Measurements from ENCODE around the gene LLGL1. TPM values are rescaled to one million over a fixed set of nuclear protein-coding genes. Genes with fewer than 3 reads are reported as not detected.
A peak's percentile ranks its signal among the peaks of the same experiment; 100 is the strongest.

Gene LLGL1
- polyA plus RNA-seq, 5 donors = 25.0 to 39.9 (median 33.3) TPM

DNA sequence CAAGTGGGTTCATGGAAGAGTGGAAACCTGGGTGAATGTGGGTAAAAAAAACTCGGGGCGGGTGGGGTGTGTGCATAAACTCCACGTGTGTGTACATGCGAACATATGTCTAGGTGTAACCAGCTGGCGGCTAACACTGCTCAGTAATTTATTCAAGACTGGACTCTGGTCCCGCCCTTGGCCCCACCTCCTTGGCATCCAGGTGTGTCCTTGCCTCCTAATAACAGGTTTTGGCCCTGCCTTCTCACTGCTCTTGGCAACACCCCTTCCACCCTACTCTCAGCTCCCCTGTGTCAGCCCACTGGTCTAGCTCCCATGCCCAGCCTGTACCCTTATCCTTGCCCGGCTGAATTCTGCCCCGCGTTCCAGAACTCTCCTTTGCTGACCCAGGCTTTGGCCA lies 24.8 kb downstream of the LLGL1 start:
- no peak for DNase-seq

DNA sequence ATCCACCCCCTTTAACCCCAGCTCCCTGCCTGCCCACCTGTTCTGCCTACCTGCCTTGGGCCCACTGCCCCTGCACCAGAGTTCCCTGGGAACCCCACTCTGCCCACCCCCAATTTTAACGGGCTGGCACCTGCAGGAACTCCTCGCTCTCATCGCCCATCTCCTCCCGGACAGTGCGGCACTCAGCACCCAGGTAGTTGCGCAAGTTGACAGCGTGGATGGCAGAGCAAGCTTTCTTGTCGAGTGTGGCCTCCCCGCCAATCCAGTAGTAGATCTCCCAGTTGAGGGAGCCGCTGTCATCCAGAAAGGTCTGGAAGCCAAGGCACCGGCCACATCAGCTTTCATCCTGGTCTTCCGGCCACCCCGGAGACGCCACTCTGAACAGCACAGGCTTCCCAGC lies 25.3 kb downstream of the LLGL1 start:
- DNase-seq = no peak

DNA sequence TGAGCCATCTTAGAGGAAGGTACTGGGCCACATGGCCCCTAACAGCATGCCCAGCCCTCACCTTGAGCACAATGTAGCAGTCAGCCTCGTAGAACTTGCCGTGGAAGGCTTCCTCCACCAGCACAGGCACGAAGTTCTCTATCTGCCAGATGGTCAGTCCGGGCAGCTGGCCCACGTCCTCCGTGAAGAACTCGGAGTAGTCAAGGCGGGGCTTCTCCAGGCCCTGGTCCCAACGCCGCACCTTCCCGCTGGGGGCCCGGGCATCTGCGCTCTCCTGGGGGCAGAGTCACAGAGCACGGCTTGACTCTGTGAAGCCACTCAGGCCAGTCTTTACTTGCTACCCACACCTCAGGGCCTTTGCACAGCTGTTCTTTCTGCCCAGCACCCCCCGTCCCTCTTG lies 25.8 kb downstream of the LLGL1 start:
- DNase-seq = no peak

DNA sequence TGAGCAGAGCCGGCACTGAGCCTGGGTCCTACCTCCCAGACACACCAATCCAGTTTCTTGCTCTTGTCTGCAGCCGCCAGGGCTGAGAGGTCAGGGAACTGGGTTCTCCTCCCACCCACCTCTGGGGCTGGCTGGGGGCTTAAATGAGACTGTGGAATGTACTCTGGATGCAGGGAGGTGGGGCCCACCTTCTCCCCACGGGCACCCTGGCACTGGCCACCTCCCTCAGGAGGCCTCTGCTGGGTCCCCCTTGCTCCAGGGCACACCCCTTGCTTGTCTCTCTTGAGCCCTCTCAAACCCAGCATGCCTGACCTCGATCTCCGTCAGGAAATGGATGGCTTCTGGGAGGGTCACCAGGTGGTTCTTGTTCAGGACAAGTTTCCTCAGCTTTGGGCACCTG lies 26.7 kb downstream of the LLGL1 start:
- no peak for DNase-seq

DNA sequence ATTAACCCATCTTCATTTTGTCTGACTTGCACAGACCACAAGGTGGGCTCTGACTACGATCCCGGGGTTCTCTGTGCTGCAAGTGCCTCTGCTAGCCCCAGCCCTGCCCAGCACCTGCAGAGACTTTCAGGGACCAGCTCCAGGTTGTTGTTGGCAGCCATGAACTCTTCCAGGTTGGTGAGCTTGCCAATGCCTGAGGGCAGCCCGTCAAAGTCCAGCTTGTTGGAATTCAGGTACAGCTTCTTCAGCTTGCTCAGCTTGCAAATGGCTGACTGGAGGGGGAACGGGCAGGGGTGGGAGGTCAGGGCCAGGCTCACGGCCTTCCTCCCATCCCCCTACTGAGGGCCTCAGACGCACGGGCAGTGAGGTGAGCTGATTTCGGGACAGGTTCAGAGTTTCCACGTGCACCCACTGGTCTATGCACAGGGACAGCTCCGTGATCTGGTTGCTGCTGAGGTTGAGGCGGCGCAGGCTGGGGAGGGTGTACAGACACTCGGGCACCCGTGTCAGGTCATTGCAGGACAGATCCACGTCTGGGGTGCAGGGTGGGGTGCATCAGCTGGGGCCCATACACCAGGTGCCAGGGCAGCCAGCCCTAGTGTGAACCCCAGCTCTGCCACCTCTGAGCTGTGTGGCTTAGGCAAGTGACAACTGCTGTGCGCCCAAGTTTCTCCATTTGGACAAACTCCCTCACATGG lies 27.9 kb downstream of the LLGL1 start:
- no peak for DNase-seq

DNA sequence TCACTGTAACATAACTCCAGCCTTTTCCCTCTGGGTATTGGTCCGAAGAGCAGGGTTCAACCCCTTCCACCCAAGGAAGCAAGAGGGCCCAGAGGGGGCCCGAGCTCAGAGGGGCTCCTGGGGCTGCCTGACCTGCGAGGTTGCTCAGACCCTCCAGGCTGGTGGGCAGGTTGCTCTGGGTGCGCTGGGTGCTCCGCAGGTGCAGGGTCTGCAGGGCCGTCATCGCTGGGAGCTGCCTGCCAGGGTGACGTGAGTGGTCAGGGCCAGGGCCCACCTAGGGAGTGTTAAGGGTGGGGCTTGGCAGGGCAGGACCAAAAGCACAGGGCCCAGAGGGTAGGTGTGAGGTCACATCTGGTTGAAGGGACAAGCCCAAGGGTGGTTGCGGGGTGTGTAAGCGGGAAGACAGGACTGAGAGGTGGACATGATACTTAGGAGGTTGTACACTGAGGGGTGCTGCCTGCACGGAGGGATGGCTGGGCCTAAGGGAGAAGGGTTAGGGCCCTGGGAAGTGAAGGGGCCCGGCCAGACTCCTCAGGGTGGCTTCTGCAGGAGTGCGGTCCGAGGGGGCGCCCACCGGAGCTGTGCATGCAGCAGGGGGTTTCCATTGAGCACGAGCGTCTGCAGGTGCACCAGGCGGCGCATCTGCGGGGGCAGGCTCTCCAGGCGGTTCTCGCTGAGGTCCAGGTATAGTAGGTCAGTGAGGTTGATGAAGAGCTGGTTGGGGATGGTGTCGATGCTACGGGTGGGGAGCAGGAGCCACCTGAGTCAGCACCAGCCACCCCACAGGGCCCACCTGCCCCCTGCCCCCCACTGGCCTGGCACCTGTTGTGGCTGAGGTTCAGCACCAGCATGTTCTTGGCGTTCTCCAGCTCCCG lies 28.7 kb downstream of the LLGL1 start:
- DNase-seq = no peak

DNA sequence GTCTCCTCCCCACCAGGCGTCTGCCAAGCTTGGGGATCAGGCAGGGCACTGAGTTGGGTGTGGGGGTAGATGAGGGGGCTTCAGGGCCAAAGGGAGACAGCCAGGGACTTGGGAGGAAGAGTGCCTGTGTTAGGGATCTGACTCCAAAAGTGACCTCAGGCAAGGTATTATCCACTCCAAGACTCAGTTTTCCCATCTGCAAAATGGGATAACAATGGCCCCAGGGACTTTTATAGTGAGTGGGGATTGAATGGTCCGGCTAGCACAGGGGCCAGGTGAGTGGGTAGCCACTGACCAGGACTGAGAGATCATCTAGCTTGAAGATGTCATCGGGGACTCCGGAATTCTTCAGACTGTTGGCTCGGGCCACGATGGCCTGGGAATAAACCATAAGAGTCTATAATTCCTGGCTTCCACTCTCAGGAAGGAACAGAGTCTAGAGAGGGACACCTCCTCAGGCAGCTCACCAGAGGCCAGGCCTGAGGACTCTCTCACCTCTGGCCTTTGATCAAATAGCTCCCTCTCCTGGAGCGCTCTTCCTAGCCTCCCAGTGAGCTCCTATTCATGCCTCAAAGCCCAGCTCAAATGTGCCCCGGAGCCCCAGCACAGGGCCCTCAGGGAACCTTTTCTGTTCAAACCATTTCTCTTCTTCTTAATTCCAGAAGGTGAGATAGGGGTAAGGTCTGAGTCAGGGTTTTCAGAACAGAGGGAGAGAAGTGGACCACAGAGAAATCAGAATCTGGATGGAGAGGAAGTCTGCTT lies 29.6 kb downstream of the LLGL1 start:
- DNase-seq = no peak

DNA sequence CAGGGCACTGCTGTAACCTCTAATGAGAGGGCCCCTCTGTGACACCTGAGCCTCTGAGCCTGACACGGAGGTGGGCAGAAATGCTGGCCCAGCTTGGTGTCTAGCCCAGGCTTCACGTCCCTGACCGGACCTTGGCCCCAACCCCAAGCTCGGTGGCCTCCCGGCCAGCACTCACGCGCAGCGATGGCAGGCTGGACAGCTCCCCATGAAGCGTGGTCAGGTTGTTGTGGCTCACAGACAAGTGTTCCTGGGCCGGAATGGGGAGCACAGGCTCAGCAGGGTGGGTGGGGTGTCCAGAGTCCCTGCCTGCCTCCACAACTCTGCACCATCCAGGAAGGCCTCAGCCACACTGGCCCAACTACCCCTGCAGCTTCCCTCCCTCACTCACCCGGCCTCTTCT lies 30.9 kb downstream of the LLGL1 start:
- DNase-seq = no peak

DNA sequence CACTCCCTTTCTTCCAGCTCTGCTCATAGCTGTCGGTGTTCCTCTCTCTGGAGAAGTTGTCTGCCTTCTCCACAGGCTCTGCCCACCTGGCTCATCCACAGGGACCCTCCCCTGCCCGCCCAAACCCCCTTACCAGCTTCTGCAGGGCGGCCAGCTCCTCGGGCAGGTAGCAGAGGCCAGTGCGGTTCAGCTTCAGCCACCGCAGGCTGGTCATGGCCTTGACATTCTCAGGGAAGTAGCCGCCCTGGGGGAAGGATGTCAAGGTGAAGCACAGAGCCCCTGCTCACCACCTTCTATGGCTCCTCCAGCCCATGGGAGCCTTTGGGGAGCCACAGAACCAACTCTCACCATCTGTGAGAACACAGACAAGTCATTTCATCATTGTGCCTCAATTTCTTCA lies 31.3 kb downstream of the LLGL1 start:
- no peak for DNase-seq

DNA sequence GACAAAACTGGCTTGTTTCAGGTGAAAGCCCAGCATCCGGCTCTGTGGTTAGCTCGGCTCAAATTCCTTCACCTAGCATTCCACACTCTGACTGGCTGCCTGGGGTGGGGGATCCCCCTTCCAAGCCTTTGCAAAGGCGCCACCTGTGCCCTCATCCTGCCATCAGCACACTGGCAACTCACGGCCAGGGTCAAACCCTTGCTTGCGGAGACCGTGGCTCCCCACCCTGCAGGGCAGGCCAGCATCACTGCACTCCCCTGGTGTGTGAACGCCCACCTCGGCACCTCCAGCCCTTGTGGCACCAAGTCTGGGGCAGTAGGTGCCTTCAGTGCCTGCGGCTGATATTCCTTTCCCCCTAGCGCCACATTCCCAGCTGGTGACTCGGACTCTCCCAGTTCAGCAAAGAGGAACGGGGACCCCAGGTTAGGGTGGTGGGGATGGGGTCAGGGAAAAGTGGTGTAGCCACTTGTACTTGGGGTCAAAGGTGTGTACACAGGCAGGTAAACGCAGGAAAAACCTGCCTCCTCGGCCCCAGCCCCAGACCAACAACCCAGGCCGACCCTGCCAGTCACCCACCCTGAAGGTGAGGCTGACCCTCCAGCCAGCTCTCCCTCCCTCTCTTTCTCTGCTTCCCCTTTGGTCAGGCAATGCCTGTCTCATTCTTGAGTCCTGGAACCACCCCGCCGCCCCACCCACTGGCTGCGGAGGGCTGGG lies 32.0 kb downstream of the LLGL1 start:
- no peak for DNase-seq

DNA sequence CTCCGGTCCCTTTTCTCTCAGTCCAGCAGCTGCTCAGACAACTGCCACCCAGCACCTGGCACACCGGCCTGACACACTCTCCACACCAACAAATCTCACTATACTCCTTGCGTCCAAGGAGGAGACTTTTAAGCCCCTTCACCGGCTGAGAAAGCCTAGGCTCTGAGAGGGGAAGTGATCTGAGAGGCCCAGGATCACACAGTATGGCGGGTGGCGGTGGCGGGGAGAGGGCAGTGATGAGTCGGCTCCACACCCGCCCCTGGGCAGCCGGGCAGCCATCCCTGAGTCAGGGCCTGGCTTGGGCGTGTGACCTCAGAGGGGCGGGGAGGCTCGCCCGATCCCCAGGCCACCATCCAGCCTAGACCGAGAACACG lies 32.5 kb downstream of the LLGL1 start:
- DNase-seq = peak in 1 of 2 donors; percentile 25

DNA sequence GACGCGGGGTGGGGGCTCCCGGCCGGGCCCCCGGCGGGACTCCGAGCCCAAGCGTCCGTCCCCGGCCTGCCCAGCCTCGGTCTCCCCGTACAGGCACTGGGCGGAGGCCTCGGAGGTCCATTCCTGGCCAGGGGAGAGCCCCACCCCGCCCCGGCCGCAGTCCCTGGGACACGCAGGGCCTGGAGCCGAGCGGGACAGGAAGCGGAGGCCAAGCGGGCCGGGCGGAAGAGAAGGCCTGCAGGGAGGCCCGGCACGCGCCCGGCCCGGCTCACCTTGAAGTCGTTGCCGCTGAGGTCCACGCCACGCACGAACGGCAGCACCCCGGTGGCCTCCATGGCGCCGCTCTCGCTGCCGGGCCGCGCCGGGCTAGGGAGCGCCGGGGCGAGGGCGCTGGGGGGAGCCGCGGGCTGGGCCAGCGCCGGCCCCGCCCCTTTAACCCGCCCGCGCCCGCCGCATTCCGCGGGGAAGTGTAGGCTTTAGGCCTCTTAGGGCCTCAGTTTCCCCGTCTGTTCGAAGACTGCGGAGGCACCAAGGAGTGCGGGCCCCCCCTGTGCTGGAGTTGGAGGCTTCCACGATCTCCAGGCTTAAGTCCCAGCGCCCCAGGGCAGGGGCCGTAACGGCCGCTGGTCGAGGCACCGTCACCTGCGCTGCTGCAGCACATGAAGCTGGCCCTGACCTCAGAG lies 33.1 kb downstream of the LLGL1 start, which contains the start of gene FLII:
FLII (minus strand) TSS at position 383 of the 683 bp plus-strand sequence; CDS start at position 335, 48 bp downstream.
- DNase-seq = peak; percentile 36 to 54

DNA sequence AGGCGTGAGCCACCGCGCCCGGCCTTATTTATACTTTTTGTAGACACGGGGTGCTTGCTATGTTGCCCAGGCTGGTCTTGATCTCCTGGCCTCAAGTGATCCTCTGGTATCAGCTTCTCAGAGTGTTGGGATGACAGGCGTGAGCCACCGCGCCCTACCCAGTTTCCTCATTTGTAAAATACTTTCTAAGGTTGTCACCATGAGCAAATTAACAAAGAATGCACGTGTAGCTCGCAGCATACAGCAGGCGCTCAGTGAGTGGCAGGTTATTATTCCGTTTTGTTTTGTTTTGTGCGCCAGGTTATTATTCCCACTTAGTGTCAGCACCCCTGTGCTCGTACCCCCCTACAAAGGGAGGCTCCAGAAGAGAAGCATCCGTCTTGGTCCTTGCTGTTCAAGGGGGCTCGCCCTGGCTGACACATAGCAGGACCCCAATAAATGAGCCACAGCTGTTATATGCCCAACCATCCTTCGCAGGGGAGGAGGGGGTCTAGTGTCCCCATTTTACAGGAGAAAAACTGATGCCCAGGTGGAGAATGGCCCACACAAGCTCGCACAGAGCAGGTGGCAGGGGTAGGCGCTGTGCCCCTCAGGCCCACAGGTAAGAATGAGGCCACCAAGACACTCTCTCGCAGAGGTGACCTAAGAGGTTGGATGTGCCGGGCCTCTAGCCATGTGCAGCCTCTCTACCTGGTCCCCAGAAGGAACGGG lies 34.3 kb downstream of the LLGL1 start:
- no peak for DNase-seq

DNA sequence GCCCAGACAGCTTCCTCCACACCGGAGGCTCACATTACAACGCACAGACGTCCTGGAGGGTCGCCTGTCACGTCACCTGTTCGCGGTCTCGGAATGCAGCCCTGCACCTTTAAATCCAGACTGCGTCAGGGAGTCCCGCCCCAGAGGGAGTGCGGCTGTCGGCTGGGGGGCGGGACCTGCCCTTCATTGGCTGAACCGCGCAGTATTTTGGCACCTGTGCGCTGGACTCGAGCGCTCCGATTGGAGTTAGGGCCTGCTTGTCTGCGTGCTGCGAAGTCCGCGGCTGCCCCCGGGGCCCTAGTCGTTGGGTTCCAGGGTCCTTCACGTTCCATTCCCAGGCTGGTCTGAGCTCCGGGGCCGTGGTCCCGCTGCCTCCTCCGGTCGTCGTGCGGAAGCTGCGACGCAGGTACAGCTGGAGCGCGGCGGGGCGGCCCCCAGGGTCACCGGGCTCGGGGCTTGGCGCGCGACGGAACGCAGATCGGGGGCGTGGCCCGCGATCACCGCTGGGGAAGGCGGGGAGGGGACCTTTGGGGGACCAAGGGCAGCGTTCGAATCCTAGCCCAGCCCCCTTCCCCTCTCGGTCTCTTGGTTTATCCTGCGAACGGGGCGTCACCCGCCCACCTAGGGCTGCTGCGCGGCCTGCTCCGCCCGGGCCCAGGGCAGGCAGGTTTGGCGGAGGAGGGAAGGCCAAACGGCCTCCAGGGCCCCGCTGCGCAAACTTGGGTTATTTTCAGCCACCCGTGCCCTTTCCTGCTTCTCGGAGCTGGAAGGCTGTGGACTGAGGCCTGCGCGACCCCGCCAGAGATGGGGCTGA lies 35.1 kb downstream of the LLGL1 start, which contains the start of gene MIEF2:
MIEF2 (plus strand) TSS at position 331 of the 814 bp plus-strand sequence. CDS start 2,059 bp downstream, outside the sequence.
- DNase-seq = peak; percentile 94 to 95

DNA sequence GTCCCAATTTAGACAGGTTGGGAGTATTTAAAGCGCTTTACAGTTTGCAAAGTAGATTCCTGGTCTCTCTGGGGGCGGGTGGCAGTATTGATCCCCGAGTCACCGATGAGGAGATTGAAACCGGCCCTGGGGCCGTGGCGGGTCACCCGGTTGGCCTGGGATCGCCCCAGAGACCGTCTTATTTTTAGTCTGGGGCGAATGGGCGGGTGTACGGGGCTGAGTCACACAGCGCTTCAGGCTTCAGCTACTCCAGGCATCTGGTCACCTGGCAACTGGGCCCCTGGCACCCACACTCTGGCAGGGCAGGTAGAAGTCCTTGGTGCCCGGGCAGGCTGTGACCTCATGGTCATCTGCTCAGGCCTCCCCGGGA lies 35.7 kb downstream of the LLGL1 start:
- no peak for DNase-seq

DNA sequence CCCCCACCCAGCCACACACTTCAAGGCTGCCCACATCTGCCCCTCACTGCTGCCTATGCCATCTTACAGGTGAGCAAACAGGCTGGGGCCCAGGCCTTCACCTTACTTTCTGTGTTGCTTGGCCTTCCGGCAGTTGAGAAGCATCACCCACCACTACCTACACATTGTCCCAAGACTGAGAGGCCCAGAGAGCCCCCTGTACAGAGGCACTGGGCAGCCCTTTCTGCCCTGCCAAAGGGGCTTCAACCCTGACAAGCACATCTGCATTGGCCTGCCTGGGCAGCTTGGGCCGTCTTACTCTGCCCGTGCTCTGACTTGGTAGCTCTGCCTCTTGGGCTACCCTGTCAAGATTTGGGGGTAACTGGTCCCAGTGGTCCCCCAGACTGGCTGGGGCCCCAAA lies 36.2 kb downstream of the LLGL1 start:
- DNase-seq = no peak

DNA sequence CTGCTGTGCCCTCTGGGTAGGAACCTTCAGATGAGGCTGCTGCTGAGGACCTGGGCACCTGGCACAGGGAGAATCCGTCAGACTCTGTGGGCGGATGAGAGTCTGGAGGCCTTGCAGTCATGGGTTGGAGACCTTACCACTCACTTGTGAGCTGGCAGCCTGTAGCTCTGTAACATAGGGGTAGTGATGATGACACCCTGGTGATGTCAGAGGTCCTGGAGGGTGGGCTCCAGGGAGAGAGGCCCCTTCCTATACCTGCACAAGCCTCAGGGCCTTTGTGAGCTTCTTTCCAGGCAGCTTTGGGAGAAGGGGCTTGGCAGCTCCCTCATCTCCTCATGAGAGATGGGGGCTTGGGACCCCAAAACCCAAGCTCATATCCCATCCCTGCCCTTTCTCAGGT lies 36.7 kb downstream of the LLGL1 start:
- DNase-seq = no peak

DNA sequence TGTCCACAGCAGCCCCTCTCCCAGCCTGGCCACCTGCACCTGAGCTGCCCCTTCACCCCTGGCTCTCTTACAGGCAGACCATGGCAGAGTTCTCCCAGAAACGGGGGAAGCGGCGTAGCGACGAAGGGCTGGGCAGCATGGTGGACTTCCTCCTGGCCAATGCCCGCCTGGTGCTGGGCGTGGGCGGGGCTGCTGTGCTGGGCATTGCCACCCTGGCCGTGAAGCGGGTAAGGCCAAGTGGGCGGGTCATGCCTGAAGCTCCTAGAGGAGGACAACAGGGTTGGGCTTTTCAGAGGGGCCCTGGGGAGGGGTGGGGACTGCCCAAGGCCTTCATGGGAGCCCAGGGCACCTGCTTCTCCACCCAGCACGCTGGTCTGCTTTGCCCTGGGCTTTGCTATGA lies 37.2 kb downstream of the LLGL1 start:
- no peak for DNase-seq

DNA sequence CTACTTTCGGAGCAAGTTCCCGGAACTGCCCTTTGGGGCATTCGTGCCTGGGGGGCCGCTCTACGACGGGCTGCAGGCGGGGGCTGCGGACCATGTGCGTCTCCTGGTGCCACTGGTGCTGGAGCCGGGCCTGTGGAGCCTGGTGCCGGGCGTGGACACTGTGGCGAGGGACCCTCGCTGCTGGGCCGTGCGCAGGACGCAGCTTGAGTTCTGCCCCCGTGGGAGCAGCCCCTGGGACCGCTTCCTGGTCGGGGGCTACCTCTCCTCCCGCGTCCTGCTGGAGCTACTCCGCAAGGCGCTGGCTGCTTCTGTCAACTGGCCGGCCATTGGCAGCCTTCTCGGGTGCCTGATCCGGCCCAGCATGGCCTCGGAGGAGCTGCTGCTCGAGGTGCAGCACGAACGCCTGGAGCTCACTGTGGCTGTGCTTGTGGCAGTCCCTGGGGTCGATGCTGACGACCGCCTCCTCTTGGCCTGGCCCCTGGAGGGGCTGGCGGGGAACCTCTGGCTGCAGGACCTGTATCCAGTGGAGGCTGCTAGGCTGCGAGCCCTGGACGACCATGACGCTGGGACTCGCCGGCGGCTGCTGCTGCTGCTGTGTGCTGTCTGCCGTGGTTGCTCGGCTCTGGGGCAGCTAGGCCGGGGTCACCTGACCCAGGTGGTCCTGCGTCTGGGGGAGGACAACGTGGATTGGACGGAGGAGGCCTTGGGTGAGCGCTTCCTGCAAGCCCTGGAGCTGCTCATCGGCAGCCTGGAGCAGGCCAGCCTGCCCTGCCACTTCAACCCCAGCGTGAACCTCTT lies 38.6 kb downstream of the LLGL1 start:
- no peak for DNase-seq
